Measurements from ENCODE around the gene MGARP.
"Not testable (repeated sequence)": the region's sequence is repeated elsewhere in the genome, so short reads cannot be mapped to it uniquely, and the experiment has no call there.

Gene MGARP

DNA sequence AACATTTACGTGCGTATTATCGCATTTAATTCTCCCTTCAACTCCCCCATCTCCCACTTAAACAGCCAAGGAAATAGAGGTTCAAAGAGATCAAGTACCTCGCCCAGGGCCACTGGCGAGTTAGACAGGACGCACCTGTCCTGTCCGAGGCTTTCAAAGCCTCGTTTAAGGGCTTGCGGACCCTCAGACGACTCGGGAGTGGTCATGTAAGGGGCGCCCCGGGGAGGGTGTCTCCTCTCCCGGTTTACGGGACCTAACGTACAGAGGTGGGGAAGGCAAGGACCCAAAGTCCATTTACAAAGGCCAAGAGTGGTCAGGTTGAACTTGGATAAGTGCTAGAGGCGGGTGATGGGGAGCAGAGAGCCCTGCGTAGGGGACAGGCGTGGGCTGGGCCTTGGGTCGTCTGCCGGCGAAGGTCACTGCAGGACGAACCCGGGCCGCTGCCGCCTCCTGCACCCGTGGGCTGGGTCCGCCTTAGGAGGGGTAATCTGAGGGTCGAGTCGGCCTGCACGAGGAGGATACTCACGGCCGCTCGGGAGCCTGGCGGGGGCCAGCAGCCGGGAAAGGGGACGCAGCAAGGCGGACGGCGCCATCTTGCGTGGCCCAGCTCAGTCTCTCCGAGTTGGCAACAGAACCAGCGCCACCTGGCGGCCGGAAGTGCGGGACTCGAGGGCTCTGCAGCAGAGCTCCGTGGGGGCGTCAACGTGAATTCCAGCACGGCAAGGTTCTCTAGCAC is 15.3 kb upstream of the MGARP start:
- peak; percentile 88 for DNase-seq (ENCODE audit: low spot score)

DNA sequence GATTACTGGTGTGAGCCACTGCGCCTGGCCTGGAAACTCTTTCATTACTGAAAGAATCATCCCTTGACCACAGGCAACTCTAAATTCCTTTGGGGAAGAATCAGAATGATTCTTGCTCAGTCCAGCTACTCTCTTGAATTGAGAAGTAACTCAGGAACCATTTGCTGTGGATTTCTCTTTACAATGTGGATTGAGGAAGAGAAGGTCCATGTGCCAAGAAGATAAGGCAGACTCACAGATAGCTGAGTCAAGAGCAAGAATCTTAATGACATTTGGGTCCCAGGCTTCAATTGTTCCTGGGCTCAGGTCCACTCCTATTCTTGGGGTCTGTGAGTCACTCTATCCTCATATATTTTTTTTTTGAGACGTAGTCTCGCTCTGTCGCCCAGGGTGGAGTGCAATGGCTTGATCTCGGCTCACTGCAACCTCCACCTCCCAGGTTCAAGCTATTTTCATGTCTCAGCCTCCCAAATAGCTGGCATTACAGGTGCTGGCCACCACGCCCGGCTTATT is 6.2 kb upstream of the MGARP start:
- no peak for DNase-seq (ENCODE audit: low spot score)

GRCh38 chr4:139282721-139283075 is 2.7 kb upstream of the MGARP start:
- no peak for DNase-seq (ENCODE audit: low spot score)

- no peak for DNase-seq (ENCODE audit: low spot score)
Observed at GRCh38 chr4:139282065-139282720, 2.2 kb upstream of the MGARP start.

GRCh38 chr4:139278912-139279759 is 889 bp downstream of the MGARP start:
- DNase-seq (ENCODE audit: low spot score), result no peak

DNA sequence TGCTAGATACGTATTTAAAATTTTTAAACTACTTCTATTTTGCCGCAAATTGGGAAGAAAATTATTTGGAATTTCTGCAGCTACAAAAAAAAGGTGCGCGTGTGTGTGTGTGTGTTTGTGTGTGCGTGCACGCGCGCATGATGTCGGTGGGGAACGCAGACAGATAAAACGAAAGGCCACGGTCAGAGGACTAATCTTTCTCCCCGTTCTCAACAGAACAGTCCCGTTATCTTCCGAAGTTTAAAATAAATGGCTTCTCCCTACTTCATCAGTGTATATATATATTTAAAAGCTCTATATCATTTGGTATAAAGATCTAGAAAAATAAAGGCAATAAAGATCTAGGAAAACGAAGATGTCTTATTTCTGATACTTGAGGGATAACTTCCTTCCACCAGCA is 1.5 kb downstream of the MGARP start:
- DNase-seq (ENCODE audit: low spot score), result no peak

GRCh38 chr4:139275281-139275735 is 4.7 kb downstream of the MGARP start:
- no peak for DNase-seq (ENCODE audit: low spot score)

DNA sequence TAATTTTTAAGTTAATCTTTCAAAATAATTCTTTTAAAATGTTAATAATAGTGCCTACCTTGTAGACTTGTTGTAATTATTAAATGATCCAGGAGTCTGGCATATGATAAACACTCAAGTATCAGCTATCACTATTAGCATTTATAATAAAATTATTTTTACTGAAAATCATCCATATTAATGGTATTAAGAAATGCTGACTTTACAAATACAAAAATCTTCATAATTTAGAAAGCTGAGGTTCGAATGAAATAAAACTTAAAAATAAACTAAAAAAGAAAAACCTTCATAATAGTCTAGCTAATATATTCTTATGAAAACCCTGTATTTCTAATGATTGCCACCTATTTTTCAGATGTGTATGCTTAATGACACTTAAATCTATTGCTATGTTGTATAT is 5.2 kb downstream of the MGARP start:
- DNase-seq (ENCODE audit: low spot score), result no peak

- DNase-seq (ENCODE audit: low spot score), result no peak
Observed at GRCh38 chr4:139273835-139274234, 6.2 kb downstream of the MGARP start.

GRCh38 chr4:139267301-139267700 is 12.7 kb downstream of the MGARP start:
- no peak for DNase-seq (ENCODE audit: low spot score)

DNA sequence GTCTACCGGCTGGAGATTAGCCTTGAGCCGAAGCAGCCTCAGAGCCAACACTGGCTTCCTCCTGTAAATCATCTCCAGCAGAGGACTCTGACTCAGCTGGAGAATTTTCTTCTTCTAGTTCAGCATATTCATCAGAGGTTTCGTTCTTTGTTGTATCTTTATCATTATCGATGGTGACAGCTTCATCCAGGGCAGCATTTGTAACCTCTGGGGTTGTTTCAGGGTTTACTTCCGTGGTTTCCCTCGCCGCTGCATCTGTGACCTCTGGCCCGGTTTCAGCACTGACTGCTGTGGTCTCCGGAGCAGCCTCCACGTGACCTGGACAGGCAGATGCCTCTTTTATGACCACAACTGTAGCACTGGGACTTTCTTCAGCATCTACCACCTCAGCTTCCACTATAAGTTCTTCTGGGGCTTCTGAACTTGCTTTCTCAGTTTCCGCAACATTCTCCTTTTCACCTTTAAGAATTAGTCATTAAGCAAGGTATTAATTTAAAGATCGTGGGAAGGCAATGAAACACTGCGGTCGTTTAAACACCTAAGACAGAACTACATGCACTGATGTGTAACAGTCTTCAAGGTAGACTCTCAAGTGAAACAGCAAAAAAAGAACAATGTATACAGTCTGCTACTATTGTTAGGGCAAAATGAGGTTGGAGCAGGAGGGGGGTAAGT is 13.3 kb downstream of the MGARP start:
- DNase-seq (ENCODE audit: low spot score), result peak; percentile 65

- no peak for DNase-seq (ENCODE audit: low spot score)
Observed at GRCh38 chr4:139266208-139266582, 13.8 kb downstream of the MGARP start.

GRCh38 chr4:139265654-139266053 is 14.4 kb downstream of the MGARP start:
- no peak for DNase-seq (ENCODE audit: low spot score)

- DNase-seq (ENCODE audit: low spot score), result no peak
Observed at GRCh38 chr4:139256349-139256748, 23.7 kb downstream of the MGARP start.

- not testable (repeated sequence) for DNase-seq (ENCODE audit: low spot score)
Observed at GRCh38 chr4:139255581-139255980, 24.4 kb downstream of the MGARP start.

DNA sequence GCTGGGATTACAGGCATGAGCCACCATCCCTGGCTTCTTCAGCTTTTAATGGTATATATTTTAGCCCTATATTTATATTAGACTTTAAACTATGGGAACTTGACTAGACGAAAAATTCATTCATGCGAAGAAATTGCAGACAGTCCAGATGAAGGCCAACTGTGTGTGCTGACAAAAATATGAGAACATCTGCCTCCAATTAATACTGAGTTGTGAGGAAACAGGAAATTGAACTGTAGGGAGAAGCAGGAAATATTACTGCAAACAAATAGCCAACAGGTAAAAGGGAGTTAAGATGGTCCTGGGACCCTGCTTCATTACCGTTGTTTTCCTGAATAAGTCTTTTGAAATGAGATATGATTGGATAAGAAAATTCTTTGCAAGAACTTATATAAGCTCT is 26.3 kb downstream of the MGARP start:
- DNase-seq (ENCODE audit: low spot score), result no peak

DNA sequence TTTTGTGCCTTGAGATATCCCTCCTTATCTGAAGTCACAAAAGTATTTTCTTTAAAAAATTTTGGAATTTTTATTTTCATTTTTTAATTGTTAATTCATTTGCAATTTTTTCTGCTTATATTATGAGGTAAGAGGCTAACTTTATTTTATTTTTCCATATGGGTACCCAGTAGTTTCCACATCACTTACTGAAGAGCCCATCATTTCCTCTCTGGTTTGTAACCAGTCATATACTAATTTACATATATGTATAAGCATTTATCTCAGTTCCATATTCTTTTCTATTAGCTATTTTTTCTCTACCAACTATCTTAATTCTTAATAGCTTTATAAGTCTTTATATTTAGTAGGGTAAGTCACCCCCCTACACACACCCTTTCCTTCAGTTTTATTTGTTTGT is 27.0 kb downstream of the MGARP start:
- peak; percentile 19 for DNase-seq (ENCODE audit: low spot score)

DNA sequence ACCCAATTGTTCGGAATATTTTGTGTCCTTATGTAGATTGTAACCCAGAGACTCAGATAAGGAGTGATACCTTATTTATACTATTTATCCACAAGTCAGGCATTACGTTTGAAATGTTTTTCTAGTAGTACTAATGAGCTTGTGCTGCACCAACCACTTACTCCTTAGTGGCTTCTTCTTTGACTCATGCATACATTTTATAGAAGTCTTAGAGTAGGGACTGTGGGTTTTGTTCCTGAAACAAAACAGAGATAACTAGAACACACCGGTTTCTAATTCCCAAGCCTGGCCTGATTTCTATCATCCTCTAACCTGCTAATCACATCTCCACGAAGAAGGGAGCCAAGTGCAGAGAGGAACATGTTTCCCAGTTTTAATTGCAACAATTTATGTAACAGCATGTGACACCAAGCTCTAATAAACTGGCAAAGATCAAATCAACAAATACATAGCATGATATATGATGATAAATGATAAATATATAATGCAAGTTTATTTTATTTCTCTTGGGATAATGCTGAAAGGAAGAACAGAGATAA is 32.3 kb downstream of the MGARP start:
- no peak for DNase-seq (ENCODE audit: low spot score)

GRCh38 chr4:139247241-139247640 is 32.8 kb downstream of the MGARP start:
- DNase-seq (ENCODE audit: low spot score), result no peak

DNA sequence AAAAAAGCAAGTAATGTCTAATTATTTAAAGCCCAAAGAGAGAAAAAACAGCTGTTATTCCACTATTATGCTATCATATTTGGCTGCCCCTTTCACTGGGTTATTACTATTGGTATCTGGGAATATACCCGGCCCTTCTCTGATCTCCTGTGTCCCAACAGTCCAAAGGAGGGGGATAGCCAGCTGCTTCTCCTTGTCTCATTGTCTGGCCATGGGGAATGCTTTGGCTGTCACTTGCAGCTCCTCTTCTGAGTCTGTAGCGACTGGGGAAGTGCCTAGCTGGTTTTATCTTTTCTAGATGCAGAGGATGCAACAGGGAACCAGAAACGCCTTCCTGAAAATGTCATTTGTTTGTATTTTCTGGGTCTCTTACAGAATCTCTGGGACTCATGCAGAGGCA is 33.9 kb downstream of the MGARP start:
- no peak for DNase-seq (ENCODE audit: low spot score)

DNA sequence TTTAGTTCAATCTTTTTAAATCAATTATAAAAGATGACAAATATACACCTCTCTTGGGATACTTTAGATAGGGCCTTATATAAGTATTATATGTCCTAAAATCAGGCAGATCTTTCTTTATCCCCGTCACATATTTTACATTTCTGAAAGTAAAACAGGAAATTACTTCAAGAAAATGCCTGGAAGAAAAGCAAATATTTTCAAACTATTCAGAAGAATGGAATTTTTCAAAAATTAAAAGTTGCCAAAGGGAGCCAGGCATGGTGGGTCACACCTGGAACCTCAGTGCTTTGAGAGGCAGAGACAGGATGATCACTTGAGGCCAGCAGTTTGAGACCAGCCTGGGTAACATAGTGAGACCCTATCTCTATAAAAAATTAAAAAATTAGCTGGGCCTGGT is 34.4 kb downstream of the MGARP start:
- no peak for DNase-seq (ENCODE audit: low spot score)
